T-helper 17 cell (primary cell): ENCODE data around the gene BHMT2. TPM values are rescaled to one million over a fixed set of nuclear protein-coding genes. Genes with fewer than 3 reads are reported as not detected.
A peak's percentile ranks its signal among the peaks of the same experiment; 100 is the strongest.

Experiments used
- ATAC-seq: fragments of 150-1000 bp; cut with Tn5 transposase; 2 replicates; pipeline ENCODE4 v1.10.0; 2021; ENCODE audit warnings: mild to moderate bottlenecking, moderate library complexity
- DNase-seq, 3 donors: peaks; one replicate each; pipeline versions ENCODE4 v3.0.0 to v3.0.0-alpha.2; 2020 to 2021
- H3K9me3 ChIP-seq: one replicate; pipeline ENCODE4 v1.7.0; 2013; ENCODE audit warnings: low read length, mild to moderate bottlenecking; ENCODE audit not compliant: control insufficient read depth, poor library complexity, severe bottlenecking
- H3K27ac Mint-ChIP-seq: one replicate; pipeline ENCODE4 v1.8.0; 2022; ENCODE audit warnings: mild to moderate bottlenecking, moderate library complexity, mixed read lengths
- H3K27me3 Mint-ChIP-seq: one replicate; pipeline ENCODE4 v1.8.0; 2022; ENCODE audit warnings: mixed read lengths
- H3K36me3 Mint-ChIP-seq: one replicate; pipeline ENCODE4 v1.8.0; 2022; ENCODE audit warnings: low read depth, mixed read lengths
- H3K4me1 Mint-ChIP-seq: one replicate; pipeline ENCODE4 v1.8.0; 2022; ENCODE audit warnings: mild to moderate bottlenecking, mixed read lengths
- H3K4me3 Mint-ChIP-seq: one replicate; pipeline ENCODE4 v1.8.0; 2022; ENCODE audit warnings: mild to moderate bottlenecking, moderate library complexity, mixed read lengths
- total RNA-seq, 4 donors: library from RNA in 2 of 4; stranded (reverse) in 2 of 4; gene quantifications; one replicate each; pipeline ENCODE4 v1.2.3 and lab custom pipeline; 2022 to 2026

BHMT2 gene
- total RNA-seq, 2 donors from 2014 or later: not detected

DNA sequence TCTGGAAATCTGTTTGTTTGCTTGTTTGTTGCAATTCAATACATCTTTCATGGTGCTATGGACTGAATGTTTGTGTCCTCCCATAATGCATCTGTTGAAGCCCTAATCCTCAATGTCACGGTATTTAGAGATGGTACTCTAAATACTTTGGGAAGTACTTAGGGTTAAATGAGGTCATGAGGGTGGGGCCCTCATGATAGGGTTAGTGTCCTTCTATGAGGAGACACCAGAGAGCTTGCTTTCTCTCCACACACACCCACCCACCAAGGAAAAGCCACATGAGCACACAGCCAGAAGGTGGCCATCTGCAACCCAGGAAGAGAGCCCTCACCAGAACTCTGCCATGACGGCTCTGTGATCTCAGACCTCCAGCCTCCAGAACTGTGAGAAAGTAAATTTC lies 32.8 kb upstream of the BHMT2 start:
- Mint-ChIP-seq H3K27me3 (no peaks in the 10 kb centered on the region), H3K4me3 (no peak overlapping the region), H3K36me3 (no peaks in the 10 kb centered on the region), H3K4me1 (no peaks in the 10 kb centered on the region), H3K27ac (no peak overlapping the region)
- H3K9me3 ChIP-seq: no peaks in the 10 kb centered on the region
- ATAC-seq (no peak), DNase-seq (no peak)

DNA sequence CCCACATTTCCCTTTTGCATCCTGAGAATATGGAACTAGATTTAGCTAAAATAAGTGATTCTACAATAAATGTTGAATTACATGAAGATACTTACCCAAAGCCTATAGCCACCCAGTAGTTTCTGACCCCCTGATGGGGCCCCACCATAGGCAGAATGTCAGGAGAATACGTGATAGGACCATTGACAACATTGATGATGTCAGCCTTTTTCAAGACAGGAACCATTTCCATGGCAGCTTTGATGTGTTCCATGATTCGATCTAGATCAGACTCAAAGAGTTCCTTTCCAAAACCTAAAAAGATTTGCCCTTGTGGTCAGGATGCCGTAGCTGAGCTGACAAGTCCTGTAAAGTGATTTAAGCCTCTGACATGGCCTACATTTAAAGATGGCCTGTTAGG lies 27.4 kb upstream of the BHMT2 start:
- Mint-ChIP-seq H3K27ac (no peak overlapping the region), H3K27me3 (peaks cover 11% of the 10 kb centered on the region), H3K4me3 (no peak overlapping the region), H3K36me3 (no peaks in the 10 kb centered on the region), H3K4me1 (no peaks in the 10 kb centered on the region)
- DNase-seq (no peak), ATAC-seq (no peak)
- no peaks in the 10 kb centered on the region for H3K9me3 ChIP-seq

DNA sequence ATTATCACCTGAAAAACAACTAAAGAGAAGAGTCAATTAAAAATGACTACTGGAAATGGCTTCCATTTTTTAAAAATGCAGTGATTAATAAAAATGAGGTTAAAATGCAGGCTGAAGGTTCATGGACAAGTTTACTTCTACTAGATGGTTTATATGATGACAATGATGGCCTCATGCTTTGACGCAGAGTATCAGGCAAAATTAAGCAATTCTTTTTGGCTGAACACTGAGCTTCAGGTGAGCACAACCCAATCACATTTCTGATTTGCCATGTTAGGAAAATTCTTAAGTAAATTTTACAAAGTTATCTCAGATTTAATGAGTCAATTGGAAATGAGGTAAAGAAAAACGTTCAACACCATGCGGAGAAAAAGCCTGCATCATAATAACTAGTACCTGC lies 22.4 kb upstream of the BHMT2 start:
- no peaks in the 10 kb centered on the region for H3K36me3 Mint-ChIP-seq
- ATAC-seq (no peak), DNase-seq (no peak)
- no peak overlapping the region for H3K4me3 Mint-ChIP-seq
- no peaks in the 10 kb centered on the region for H3K9me3 ChIP-seq
- H3K27me3 Mint-ChIP-seq: peaks cover 27% of the 10 kb centered on the region
- no peaks in the 10 kb centered on the region for H3K4me1 Mint-ChIP-seq
- H3K27ac Mint-ChIP-seq: no peak overlapping the region

GRCh38 chr5:79048437-79048836 lies 21.1 kb upstream of the BHMT2 start:
- Mint-ChIP-seq H3K36me3 (no peaks in the 10 kb centered on the region), H3K4me1 (no peaks in the 10 kb centered on the region), H3K27ac (no peak overlapping the region), H3K27me3 (peaks cover 27% of the 10 kb centered on the region), H3K4me3 (no peak overlapping the region)
- no peaks in the 10 kb centered on the region for H3K9me3 ChIP-seq
- no peak for DNase-seq
- no peak for ATAC-seq

GRCh38 chr5:79050498-79050897 lies 19.1 kb upstream of the BHMT2 start:
- no peak for ATAC-seq
- H3K9me3 ChIP-seq: no peaks in the 10 kb centered on the region
- no peaks in the 10 kb centered on the region for H3K4me1 Mint-ChIP-seq
- no peak for DNase-seq
- H3K27me3 Mint-ChIP-seq: peaks cover 22% of the 10 kb centered on the region
- H3K4me3 Mint-ChIP-seq: no peak overlapping the region
- no peaks in the 10 kb centered on the region for H3K36me3 Mint-ChIP-seq
- H3K27ac Mint-ChIP-seq: no peak overlapping the region

- DNase-seq (no peak), ATAC-seq (no peak)
- Mint-ChIP-seq H3K4me3 (no peak overlapping the region), H3K27ac (no peak overlapping the region), H3K4me1 (no peaks in the 10 kb centered on the region), H3K36me3 (no peaks in the 10 kb centered on the region), H3K27me3 (peaks cover 26% of the 10 kb centered on the region)
- no peaks in the 10 kb centered on the region for H3K9me3 ChIP-seq
Observed at GRCh38 chr5:79053321-79053720, 16.2 kb upstream of the BHMT2 start.

DNA sequence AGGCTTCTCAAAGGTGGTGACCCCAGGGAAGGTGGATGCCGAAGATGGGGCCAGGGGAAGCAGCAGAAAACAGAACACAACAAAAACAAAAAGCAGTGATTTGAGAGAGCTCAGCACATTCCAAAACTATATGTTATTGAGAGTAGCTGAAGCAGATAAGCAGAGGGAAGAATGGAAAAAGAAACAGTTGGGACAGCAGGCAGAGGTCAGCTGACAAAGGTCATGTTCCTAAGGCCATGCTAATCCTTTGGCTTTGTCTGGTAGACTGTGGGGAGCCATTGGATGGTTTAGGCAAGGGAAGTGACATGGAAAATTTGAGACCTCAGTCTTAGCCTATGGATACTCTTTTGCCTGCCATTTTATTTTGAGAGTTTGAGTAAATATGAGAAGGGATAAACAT lies 14.6 kb upstream of the BHMT2 start:
- no peak for ATAC-seq
- Mint-ChIP-seq H3K4me1 (no peaks in the 10 kb centered on the region), H3K27me3 (peaks cover 21% of the 10 kb centered on the region), H3K27ac (no peak overlapping the region), H3K4me3 (no peak overlapping the region), H3K36me3 (no peaks in the 10 kb centered on the region)
- H3K9me3 ChIP-seq: no peaks in the 10 kb centered on the region
- DNase-seq: no peak

GRCh38 chr5:79056847-79057246 lies 12.7 kb upstream of the BHMT2 start:
- DNase-seq (no peak), ATAC-seq (no peak)

DNA sequence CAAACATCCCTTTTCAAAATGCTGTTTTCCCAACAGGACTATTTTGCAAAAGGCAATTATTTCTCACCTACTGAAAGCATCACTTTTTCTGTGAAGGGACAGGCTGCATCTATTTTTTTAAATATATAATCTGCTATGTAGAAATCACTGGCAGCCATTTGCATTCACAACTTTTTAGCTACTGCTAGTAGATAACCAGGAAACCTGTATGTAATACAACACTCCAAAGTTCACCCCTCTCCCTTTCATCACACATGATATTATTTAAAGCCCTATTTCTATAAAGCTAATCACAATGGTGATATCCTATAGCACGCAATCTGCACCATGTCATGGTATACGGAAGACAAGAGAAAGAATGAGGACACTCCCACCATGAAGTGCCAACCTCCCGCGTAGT lies 9.9 kb upstream of the BHMT2 start:
- no peaks in the 10 kb centered on the region for H3K9me3 ChIP-seq
- peaks cover 2% of the 10 kb centered on the region for H3K36me3 Mint-ChIP-seq
- H3K4me1 Mint-ChIP-seq: no peaks in the 10 kb centered on the region
- no peak overlapping the region for H3K4me3 Mint-ChIP-seq
- no peak for ATAC-seq
- H3K27me3 Mint-ChIP-seq: peaks cover 44% of the 10 kb centered on the region
- H3K27ac Mint-ChIP-seq: no peak overlapping the region
- DNase-seq: no peak

More at GRCh38 chr5:79056847-79057246, 12.7 kb upstream of the BHMT2 start:
- H3K27me3 Mint-ChIP-seq: peaks cover 36% of the 10 kb centered on the region
- H3K27ac Mint-ChIP-seq: no peak overlapping the region
- H3K36me3 Mint-ChIP-seq: no peaks in the 10 kb centered on the region
- no peaks in the 10 kb centered on the region for H3K4me1 Mint-ChIP-seq
- no peaks in the 10 kb centered on the region for H3K9me3 ChIP-seq
- H3K4me3 Mint-ChIP-seq: no peak overlapping the region

DNA sequence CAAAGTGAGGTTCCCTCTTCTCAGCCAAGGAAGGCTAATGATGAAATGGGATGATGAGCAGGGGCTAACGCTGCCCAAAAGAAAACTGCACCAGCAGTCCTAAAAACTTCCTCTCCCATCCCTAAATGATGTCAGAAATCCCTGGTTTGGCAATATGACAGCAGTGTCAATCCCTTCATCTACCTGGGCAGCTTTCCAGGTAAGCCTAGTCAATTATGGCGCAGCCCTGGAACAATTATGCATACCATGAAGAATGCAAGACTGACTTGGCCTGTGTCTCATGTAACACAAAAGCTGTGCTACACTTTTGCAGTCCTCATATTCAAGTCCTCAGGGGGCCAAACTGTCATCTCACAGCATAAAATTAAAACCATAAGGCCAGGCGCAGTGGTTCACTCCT lies 7.1 kb upstream of the BHMT2 start:
- ATAC-seq: no peak
- H3K9me3 ChIP-seq: no peaks in the 10 kb centered on the region
- Mint-ChIP-seq H3K27me3 (peaks cover 45% of the 10 kb centered on the region), H3K36me3 (peaks cover 2% of the 10 kb centered on the region), H3K27ac (no peak overlapping the region), H3K4me3 (no peak overlapping the region), H3K4me1 (no peaks in the 10 kb centered on the region)
- DNase-seq: no peak

GRCh38 chr5:79070350-79070667 lies 742 bp downstream of the BHMT2 start:
- no peaks in the 10 kb centered on the region for H3K36me3 Mint-ChIP-seq
- H3K27ac Mint-ChIP-seq: no peak overlapping the region
- DNase-seq (no peak), ATAC-seq (no peak)
- H3K4me3 Mint-ChIP-seq: no peak overlapping the region
- no peaks in the 10 kb centered on the region for H3K4me1 Mint-ChIP-seq
- peaks cover 44% of the 10 kb centered on the region for H3K27me3 Mint-ChIP-seq
- H3K9me3 ChIP-seq: no peaks in the 10 kb centered on the region

DNA sequence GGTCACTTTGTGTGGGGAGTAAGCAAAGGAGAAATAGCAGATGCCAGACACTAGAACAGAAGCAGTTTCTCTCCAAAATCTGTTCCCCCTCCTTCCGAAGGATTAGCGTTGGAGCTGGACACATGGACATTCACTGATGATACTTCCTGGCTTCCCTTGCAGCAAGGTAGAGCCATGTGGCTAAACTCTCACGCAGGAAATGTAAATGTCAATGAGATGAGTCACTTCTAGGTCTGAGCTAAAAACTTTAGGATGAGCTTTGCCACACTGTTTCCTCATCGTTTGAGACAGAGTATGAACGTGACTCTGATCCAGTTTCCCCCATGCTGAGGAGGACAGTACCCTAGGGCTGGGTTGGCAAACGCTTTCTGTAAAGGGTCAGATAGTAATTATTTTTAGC lies 5.1 kb downstream of the BHMT2 start:
- H3K27me3 Mint-ChIP-seq: peaks cover 34% of the 10 kb centered on the region
- DNase-seq: no peak
- ATAC-seq: no peak
- H3K4me1 Mint-ChIP-seq: peaks cover 5% of the 10 kb centered on the region
- no peaks in the 10 kb centered on the region for H3K36me3 Mint-ChIP-seq
- H3K4me3 Mint-ChIP-seq: no peak overlapping the region
- H3K9me3 ChIP-seq: no peaks in the 10 kb centered on the region
- H3K27ac Mint-ChIP-seq: no peak overlapping the region

DNA sequence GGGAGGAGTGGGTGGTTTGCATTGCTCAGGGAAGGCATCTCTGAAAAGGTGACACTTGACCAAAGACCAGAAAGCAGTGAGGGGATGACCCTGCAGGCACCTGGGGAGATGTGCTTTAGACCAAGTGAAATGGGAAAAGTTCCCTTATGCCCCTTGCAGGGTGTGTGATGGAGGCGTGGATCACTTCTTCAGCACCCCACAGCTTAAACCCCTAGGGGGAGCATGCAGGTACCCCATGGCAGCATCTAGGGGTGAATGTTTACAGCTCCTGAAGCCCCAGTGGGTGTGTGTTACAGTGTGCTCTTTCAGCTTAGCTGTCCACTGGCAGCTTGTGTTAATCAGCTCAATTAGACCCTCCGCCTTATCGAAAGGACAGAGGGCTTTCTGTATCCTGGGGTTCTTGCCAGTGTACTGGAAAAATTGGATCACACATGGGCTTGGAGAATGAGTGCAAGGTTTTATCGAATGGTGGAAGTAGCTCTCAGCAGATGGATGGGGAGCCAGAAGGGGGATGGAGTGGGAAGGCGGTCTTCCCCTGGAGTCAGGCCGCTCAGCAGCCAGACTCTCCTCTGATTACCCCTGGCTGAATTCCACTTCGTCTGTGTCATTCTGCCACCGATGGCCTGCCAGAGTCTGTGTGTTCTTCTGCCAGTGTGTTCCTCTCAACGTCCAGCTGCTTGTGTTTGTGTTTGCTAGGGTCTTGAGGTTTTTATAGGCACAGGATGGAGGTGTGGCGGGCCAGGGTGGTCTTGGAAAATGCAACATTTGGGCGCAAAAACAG lies 6.3 kb downstream of the BHMT2 start:
- ATAC-seq: no peak
- no peak overlapping the region for H3K27ac Mint-ChIP-seq

GRCh38 chr5:79076819-79077218 lies 7.3 kb downstream of the BHMT2 start:
- no peak overlapping the region for H3K4me3 Mint-ChIP-seq
- no peaks in the 10 kb centered on the region for H3K9me3 ChIP-seq
- peaks cover 18% of the 10 kb centered on the region for H3K27me3 Mint-ChIP-seq
- H3K36me3 Mint-ChIP-seq: no peaks in the 10 kb centered on the region
- DNase-seq (no peak), ATAC-seq (no peak)
- H3K4me1 Mint-ChIP-seq: peaks cover 5% of the 10 kb centered on the region
- H3K27ac Mint-ChIP-seq: peak overlapping the region; percentile 34

More for the DNA sequence above, 6.3 kb downstream of the BHMT2 start:
- no peak for DNase-seq
- H3K9me3 ChIP-seq: no peaks in the 10 kb centered on the region
- H3K4me3 Mint-ChIP-seq: no peak overlapping the region
- peaks cover 27% of the 10 kb centered on the region for H3K27me3 Mint-ChIP-seq
- H3K36me3 Mint-ChIP-seq: no peaks in the 10 kb centered on the region
- H3K4me1 Mint-ChIP-seq: peaks cover 5% of the 10 kb centered on the region
